ENCODE data around the gene HOXA5. TPM values are rescaled to one million over a fixed set of nuclear protein-coding genes. Genes with fewer than 3 reads are reported as not detected.

HOXA5 gene
- total RNA-seq, 1 donor from 2014 or later = 0.59 TPM

- Mint-ChIP-seq H3K9me3 (ENCODE audit: unreplicated experiment) (no peaks in the 10 kb centered on the region), H3K27me3 (ENCODE audit: unreplicated experiment) (peaks cover 36% of the 10 kb centered on the region), H3K36me3 (ENCODE audit: low read depth, unreplicated experiment) (no peaks in the 10 kb centered on the region), H3K4me3 (ENCODE audit: unreplicated experiment) (no peak overlapping the region), H3K4me1 (ENCODE audit: unreplicated experiment) (peaks cover 34% of the 10 kb centered on the region), H3K27ac (ENCODE audit: unreplicated experiment) (no peak overlapping the region)
- no peak for DNase-seq (ENCODE audit: low spot score)
- TF ChIP-seq, protein P1, sequence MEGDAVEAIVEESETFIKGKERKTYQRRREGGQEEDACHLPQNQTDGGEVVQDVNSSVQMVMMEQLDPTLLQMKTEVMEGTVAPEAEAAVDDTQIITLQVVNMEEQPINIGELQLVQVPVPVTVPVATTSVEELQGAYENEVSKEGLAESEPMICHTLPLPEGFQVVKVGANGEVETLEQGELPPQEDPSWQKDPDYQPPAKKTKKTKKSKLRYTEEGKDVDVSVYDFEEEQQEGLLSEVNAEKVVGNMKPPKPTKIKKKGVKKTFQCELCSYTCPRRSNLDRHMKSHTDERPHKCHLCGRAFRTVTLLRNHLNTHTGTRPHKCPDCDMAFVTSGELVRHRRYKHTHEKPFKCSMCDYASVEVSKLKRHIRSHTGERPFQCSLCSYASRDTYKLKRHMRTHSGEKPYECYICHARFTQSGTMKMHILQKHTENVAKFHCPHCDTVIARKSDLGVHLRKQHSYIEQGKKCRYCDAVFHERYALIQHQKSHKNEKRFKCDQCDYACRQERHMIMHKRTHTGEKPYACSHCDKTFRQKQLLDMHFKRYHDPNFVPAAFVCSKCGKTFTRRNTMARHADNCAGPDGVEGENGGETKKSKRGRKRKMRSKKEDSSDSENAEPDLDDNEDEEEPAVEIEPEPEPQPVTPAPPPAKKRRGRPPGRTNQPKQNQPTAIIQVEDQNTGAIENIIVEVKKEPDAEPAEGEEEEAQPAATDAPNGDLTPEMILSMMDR (IDR thresholded peaks at IDR 0.05; ENCODE audit: unreplicated experiment) = no peak
Measured at GRCh38 chr7:27126596-27127327, 16.7 kb downstream of the HOXA5 start.

DNA sequence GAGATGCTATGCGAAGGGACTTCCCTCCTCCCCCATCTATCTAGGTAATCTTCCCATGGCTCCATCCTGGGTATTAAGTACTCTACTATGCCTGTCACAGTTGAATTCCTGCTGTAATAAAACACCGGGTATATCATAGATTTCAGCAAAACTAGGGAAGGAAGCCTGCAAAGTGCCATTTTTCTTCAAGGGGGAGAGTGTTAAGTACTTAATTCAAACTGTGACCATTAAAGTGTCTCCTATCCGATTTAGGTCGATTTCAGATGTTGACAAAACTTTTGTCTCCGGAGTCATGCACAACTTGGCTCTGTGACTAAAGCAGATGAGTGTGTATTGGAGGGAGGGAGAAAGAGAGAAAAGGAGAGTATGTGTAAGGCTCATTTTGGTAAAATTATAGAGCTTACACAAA is 17.5 kb downstream of the HOXA5 start:
- H3K27ac Mint-ChIP-seq (ENCODE audit: unreplicated experiment) = no peak overlapping the region
- H3K4me3 Mint-ChIP-seq (ENCODE audit: unreplicated experiment) = no peak overlapping the region
- DNase-seq (ENCODE audit: low spot score) = no peak
- H3K4me1 Mint-ChIP-seq (ENCODE audit: unreplicated experiment) = peaks cover 34% of the 10 kb centered on the region
- no peaks in the 10 kb centered on the region for H3K36me3 Mint-ChIP-seq (ENCODE audit: low read depth, unreplicated experiment)
- H3K27me3 Mint-ChIP-seq (ENCODE audit: unreplicated experiment) = peaks cover 34% of the 10 kb centered on the region
- TF ChIP-seq, protein P1 (IDR thresholded peaks at IDR 0.05; ENCODE audit: unreplicated experiment) = no peak
- H3K9me3 Mint-ChIP-seq (ENCODE audit: unreplicated experiment) = no peaks in the 10 kb centered on the region

DNA sequence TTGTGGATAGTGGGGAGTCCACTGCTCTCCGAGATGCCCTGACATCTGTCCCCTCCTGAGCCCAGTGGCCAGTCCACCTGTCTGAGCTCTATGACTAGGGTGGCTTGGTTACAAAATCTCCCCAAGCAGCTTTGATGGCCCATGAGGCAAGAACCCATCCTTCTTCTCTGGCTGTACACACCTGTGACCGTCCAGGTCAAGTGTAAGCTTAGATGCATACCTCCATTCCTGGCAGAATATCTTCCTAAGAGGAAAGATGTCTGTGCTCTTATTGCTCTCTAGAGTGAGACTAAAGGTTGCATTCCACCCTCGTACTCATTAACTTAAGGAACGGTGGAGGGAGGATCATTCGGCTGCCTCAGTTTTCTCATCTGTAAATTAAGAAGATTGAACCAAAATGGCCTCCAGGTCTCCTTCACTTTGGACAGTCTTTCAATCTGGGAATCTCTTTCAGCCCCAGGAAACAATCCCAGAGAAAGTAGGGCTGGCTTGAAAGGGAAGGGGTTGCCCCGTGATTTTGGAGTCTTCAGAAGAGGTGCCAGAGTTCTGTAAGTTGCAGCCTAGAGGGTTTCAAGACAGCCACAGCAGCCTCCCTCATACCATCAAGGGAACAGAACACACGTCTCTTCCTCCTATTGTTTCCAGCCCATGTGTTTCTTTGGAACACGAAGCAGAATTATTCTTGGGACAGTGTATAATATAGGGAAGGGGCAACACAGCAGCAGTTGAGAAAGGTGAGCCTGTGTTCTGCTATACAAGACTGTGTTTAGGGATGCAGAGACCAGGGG is 18.4 kb downstream of the HOXA5 start:
- Mint-ChIP-seq H3K27ac (ENCODE audit: unreplicated experiment) (no peak overlapping the region), H3K9me3 (ENCODE audit: unreplicated experiment) (no peaks in the 10 kb centered on the region), H3K4me1 (ENCODE audit: unreplicated experiment) (peaks cover 34% of the 10 kb centered on the region), H3K36me3 (ENCODE audit: low read depth, unreplicated experiment) (no peaks in the 10 kb centered on the region), H3K27me3 (ENCODE audit: unreplicated experiment) (peaks cover 36% of the 10 kb centered on the region), H3K4me3 (ENCODE audit: unreplicated experiment) (no peak overlapping the region)
- TF ChIP-seq, protein P1 (IDR thresholded peaks at IDR 0.05; ENCODE audit: unreplicated experiment) = no peak
- no peak for DNase-seq (ENCODE audit: low spot score)

DNA sequence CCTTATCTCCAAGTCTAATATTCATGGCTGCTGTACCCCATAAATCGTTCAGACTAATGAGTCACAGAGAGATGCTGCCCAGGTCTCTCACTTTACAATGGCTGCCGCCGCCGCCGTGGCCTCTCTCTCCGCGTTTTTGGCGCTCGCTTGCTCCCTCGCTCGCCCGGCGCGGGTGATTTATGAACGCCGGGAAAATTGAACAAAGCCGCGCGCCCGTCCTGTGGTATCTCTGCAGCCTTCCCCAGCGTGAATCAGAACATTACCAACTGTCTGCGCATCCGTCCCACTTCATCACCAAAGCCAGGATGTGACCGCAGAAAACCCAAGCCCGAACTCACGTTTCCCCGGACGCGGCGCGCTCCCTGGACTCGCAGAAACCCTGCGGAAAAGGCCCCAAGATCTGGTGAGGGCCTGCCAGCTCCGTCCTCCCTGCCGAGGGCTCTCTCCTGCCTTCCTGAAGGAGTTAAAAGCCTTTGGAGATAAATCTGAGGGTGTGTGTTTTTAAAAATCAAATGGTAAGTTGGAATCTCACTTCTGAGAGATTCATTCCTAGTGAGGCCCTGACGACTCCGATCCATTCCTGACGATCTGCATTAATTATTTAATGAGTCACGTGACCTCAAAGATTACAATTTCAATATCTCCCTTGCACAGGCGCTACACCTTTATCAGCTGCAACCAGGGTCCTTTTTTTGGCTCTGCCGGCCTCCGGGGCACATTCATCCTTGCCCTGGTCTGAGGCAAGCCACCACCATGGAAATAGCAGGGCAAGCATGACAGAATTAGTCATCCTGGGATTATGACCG is 19.2 kb downstream of the HOXA5 start:
- H3K4me3 Mint-ChIP-seq (ENCODE audit: unreplicated experiment) = peak overlapping the region; percentile 19

More for the DNA sequence above, 19.2 kb downstream of the HOXA5 start:
- no peak overlapping the region for H3K27ac Mint-ChIP-seq (ENCODE audit: unreplicated experiment)
- H3K27me3 Mint-ChIP-seq (ENCODE audit: unreplicated experiment) = peaks cover 41% of the 10 kb centered on the region
- TF ChIP-seq, protein P1 (IDR thresholded peaks at IDR 0.05; ENCODE audit: unreplicated experiment) = no peak
- DNase-seq (ENCODE audit: low spot score) = no peak
- H3K4me1 Mint-ChIP-seq (ENCODE audit: unreplicated experiment) = peaks cover 34% of the 10 kb centered on the region
- no peaks in the 10 kb centered on the region for H3K36me3 Mint-ChIP-seq (ENCODE audit: low read depth, unreplicated experiment)
- no peaks in the 10 kb centered on the region for H3K9me3 Mint-ChIP-seq (ENCODE audit: unreplicated experiment)

All from endothelial cell (in vitro differentiated cells).